Subcutaneous abdominal adipose tissue (tissue), 5 donors: ENCODE measurements around the gene MMRN1.

Experiments
- H3K27ac ChIP-seq: one replicate; pipeline ENCODE4 v1.7.0; 2013; ENCODE audit warnings: low read depth, mild to moderate bottlenecking, inconsistent platforms, low read length, moderate library complexity
- H3K27me3 ChIP-seq, 5 donors: one replicate each; pipeline ENCODE4 v1.7.0; 2013; ENCODE audit warnings: low read length in 5 of 5, inconsistent platforms in 1 of 5; ENCODE audit not compliant: control insufficient read depth in 5 of 5, insufficient read depth in 4 of 5
- H3K36me3 ChIP-seq, 5 donors: one replicate each; pipeline ENCODE4 v1.7.0; 2013; ENCODE audit warnings: low read length in 5 of 5; ENCODE audit not compliant: control insufficient read depth in 5 of 5, insufficient read depth in 5 of 5
- H3K4me1 ChIP-seq, 5 donors: one replicate each; pipeline ENCODE4 v1.7.0; 2013; ENCODE audit warnings: low read length in 5 of 5, mild to moderate bottlenecking in 3 of 5, moderate library complexity in 1 of 5; ENCODE audit not compliant: control insufficient read depth in 5 of 5, insufficient read depth in 5 of 5
- H3K4me3 ChIP-seq, 5 donors: one replicate each; pipeline ENCODE4 v1.7.0; 2013; ENCODE audit warnings: low read length in 5 of 5, low read depth in 1 of 5
- H3K9ac ChIP-seq, 5 donors: one replicate each; pipeline ENCODE4 v1.7.0; 2013; ENCODE audit warnings: low read length in 5 of 5, mild to moderate bottlenecking in 4 of 5, moderate library complexity in 3 of 5
- H3K9me3 ChIP-seq, 5 donors: one replicate each; pipeline ENCODE4 v1.7.0; 2013; ENCODE audit warnings: low read length in 5 of 5; ENCODE audit not compliant: control insufficient read depth in 5 of 5
- donor health status: healthy.
- donor health status: healthy.
- donor health status: healthy.
- donor health status: healthy.
- donor health status: healthy.

MMRN1 gene

DNA sequence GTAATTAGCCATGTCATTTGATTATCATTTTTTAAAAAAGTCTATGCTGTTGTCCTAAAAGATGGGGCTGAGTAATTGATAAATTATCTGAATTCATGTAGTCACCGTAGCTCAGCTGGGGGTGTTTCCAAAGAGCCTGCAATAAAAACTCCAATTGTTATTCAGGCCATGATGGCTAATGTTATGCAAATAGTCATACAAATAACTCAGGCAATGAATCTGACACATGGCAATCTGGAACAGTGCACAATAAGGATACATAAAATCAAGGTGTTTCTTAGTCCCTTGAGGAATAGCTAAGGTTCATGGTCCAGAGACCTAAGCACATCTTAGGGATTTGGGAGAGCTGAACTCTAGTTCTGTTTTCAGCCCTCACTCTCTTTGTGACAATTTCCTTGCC, 15.2 kb downstream of the MMRN1 start:
- Histone ChIP-seq H3K36me3 (no peaks in the 10 kb centered on the region), H3K4me1 (no peaks in the 10 kb centered on the region), H3K9me3 (no peaks in the 10 kb centered on the region), H3K27me3 (no peaks in the 10 kb centered on the region), H3K27ac (no peak overlapping the region), H3K9ac (no peak overlapping the region), H3K4me3 (no peak overlapping the region)

GRCh38 chr4:89913623-89914022, 19.0 kb downstream of the MMRN1 start:
- H3K9me3 ChIP-seq: no peaks in the 10 kb centered on the region
- H3K36me3 ChIP-seq: no peaks in the 10 kb centered on the region
- H3K4me3 ChIP-seq: no peak overlapping the region

DNA sequence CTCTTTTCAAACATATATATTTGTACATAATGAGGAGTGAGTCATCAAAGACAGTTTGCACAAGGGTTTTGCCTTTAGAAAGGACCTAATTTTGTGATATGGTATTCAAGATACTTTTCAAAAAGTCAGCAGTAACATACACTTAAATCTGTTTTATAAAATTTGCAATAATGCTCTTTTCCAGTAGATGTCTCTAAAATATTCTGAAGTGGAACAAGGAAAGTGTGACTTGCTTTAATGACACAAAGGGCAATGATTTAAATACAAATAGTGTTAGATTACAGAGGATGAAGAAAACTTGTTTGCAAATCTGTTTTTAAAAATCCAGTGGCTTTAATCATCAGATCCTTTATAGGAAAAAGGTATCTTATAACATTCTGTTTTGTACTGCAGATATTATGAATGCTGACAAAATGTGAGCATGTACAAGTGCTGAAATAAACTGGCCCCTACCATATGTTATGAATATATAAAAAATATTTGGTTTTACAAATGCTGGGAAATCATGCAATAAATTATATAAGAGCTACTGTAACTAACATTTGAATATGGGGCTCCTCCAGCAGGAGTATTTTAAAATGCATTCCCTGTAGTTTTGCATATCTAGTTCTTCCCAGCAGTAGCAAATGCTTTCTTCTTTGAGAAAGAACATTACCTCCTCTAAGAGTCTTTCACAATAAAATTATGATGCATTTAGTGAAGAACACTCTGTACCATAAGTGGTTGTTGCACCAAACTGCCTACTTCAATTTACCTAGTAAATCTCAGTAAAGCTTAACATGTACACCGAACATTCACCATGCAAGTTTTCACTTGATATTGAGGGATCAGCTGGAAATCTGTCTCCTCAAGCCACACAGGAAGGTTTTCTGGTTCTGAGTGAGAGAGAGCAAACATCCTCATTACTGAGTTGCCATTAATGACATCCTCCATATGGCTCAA, 20.2 kb downstream of the MMRN1 start:
- no peaks in the 10 kb centered on the region for H3K36me3 ChIP-seq
- no peaks in the 10 kb centered on the region for H3K9me3 ChIP-seq
- no peak overlapping the region for H3K9ac ChIP-seq
- H3K4me3 ChIP-seq: no peak overlapping the region
- no peaks in the 10 kb centered on the region for H3K4me1 ChIP-seq
- H3K27me3 ChIP-seq: no peaks in the 10 kb centered on the region
- H3K27ac ChIP-seq: no peak overlapping the region

More at GRCh38 chr4:89913623-89914022, 19.0 kb downstream of the MMRN1 start:
- no peaks in the 10 kb centered on the region for H3K4me1 ChIP-seq
- H3K9ac ChIP-seq: no peak overlapping the region
- H3K27ac ChIP-seq: no peak overlapping the region
- no peaks in the 10 kb centered on the region for H3K27me3 ChIP-seq

GRCh38 chr4:89915937-89916336, 21.3 kb downstream of the MMRN1 start:
- H3K27me3 ChIP-seq: no peaks in the 10 kb centered on the region
- H3K27ac ChIP-seq: no peak overlapping the region
- H3K9ac ChIP-seq: no peak overlapping the region
- H3K4me3 ChIP-seq: no peak overlapping the region
- no peaks in the 10 kb centered on the region for H3K9me3 ChIP-seq
- H3K4me1 ChIP-seq: no peaks in the 10 kb centered on the region
- H3K36me3 ChIP-seq: no peaks in the 10 kb centered on the region

DNA sequence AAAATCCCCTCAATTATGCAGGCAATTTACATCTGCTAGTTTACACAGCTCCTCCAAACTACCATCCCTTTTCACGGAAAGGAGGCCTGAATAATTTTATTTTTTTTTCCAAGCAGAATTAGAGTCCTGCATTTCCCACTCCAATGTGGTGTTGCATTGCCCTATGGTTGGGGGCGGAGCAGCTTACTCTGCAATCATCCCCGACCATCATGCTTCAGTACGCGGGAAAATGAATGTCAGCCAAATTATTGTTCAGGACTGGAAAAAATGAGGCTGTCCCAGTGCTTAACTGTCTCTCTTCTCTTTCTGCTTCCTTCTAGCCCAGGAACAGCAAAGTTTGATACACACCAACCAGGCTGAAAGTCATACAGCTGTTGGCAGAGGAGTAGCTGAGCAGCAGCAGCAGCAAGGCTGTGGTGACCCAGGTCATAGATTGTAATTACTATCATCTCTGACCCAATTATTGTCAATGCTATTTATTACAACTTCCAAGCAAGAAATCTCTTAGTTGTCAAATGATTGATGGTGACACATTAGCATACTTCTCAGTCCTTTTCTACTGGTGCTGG, 28.3 kb downstream of the MMRN1 start:
- H3K4me1 ChIP-seq: no peaks in the 10 kb centered on the region
- no peaks in the 10 kb centered on the region for H3K36me3 ChIP-seq
- H3K9ac ChIP-seq: no peak overlapping the region
- H3K4me3 ChIP-seq: no peak overlapping the region
- H3K27me3 ChIP-seq: no peaks in the 10 kb centered on the region
- H3K27ac ChIP-seq: no peak overlapping the region
- no peaks in the 10 kb centered on the region for H3K9me3 ChIP-seq

DNA sequence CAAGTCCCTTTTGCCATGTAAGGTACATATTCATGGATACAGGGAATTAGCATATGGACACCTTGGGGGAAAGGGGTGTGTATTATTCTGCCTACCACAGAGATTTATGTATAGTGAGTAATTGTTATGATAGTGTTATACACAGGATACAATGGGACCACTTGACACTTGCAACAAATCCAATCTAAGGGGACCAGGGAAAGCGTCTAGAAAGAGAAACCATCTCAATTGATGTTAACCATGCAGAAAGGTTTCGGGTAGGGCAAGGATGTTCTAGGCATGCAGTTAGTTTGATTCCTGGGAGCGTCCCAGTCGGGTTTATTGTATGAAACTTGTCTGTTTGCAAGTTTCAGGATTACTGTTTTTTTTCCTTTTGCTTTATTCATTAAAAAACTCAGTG, 34.2 kb downstream of the MMRN1 start:
- Histone ChIP-seq H3K4me1 (no peaks in the 10 kb centered on the region), H3K4me3 (no peak overlapping the region), H3K9ac (no peak overlapping the region), H3K27me3 (no peaks in the 10 kb centered on the region), H3K36me3 (no peaks in the 10 kb centered on the region), H3K27ac (no peak overlapping the region), H3K9me3 (peaks cover 0 to 2% (median 0%) of the 10 kb centered on the region in 5 donors)

GRCh38 chr4:89929425-89930159, 34.9 kb downstream of the MMRN1 start:
- no peaks in the 10 kb centered on the region for H3K4me1 ChIP-seq
- no peak overlapping the region for H3K4me3 ChIP-seq
- no peak overlapping the region for H3K9ac ChIP-seq
- H3K36me3 ChIP-seq: no peaks in the 10 kb centered on the region
- no peaks in the 10 kb centered on the region for H3K27me3 ChIP-seq
- no peak overlapping the region for H3K27ac ChIP-seq
- peaks cover 0 to 2% (median 0%) of the 10 kb centered on the region in 5 donors for H3K9me3 ChIP-seq

DNA sequence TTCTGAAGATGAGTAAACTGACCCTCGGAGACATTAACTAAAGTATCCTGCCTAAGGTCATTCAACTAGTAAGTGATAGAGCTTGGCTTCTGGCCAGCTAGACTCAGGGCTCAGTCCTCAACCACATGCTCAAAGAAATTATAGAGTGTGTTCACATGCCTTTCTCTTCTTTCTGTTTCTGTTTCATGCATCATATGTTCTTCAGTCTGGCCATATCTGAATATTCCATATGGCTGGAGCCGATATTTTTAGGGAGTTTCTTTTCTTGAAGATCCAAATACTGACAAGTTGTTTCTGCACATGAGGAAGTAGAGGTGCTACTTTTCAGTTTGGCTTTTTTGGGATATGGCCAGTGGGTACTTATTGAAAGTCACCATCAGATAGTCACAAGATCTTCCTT, 44.9 kb downstream of the MMRN1 start:
- no peak overlapping the region for H3K4me3 ChIP-seq
- no peaks in the 10 kb centered on the region for H3K9me3 ChIP-seq
- no peaks in the 10 kb centered on the region for H3K36me3 ChIP-seq
- H3K27ac ChIP-seq: no peak overlapping the region
- no peak overlapping the region for H3K9ac ChIP-seq
- no peaks in the 10 kb centered on the region for H3K4me1 ChIP-seq
- no peaks in the 10 kb centered on the region for H3K27me3 ChIP-seq

- Histone ChIP-seq H3K27ac (no peak overlapping the region), H3K4me3 (no peak overlapping the region), H3K4me1 (no peaks in the 10 kb centered on the region), H3K9ac (no peak overlapping the region), H3K36me3 (no peaks in the 10 kb centered on the region), H3K27me3 (no peaks in the 10 kb centered on the region), H3K9me3 (no peaks in the 10 kb centered on the region)
Measured at GRCh38 chr4:89939994-89940393, 45.3 kb downstream of the MMRN1 start.

- H3K9ac ChIP-seq: no peak overlapping the region
Measured at GRCh38 chr4:89942811-89943210, 48.2 kb downstream of the MMRN1 start.

More at GRCh38 chr4:89942811-89943210, 48.2 kb downstream of the MMRN1 start:
- Histone ChIP-seq H3K4me3 (no peak overlapping the region), H3K36me3 (no peaks in the 10 kb centered on the region), H3K27ac (no peak overlapping the region), H3K9me3 (no peaks in the 10 kb centered on the region), H3K27me3 (no peaks in the 10 kb centered on the region), H3K4me1 (no peaks in the 10 kb centered on the region)
